Forelimb muscle (tissue), 1 donor: Measurements from ENCODE around the gene PTPN13. TPM values are rescaled to one million over a fixed set of nuclear protein-coding genes. Genes with fewer than 3 reads are reported as not detected.

Source experiments
- DNase-seq: peaks from one replicate; pipeline ENCODE4 v3.0.0-alpha.2; 2013; ENCODE audit warnings: low read depth
- polyA plus RNA-seq: library from polyadenylated mRNA; unstranded; fragments of 120-200 nt; gene quantifications from one replicate; pipeline ENCODE4 v1.2.1, GENCODE V29; 2013; ENCODE audit not compliant: insufficient read length

Gene PTPN13
- polyA plus RNA-seq, 1 donor: 3.6 TPM

- DNase-seq: no peak
These were observed 6.6 kb upstream of the PTPN13 start for GRCh38 chr4:86587381-86588140.

- DNase-seq: no peak
These were observed 1.4 kb upstream of the PTPN13 start for GRCh38 chr4:86592553-86593249.

- no peak for DNase-seq
These were observed 677 bp downstream of the PTPN13 start for GRCh38 chr4:86594559-86595425.

- DNase-seq: no peak
These were observed 1.3 kb downstream of the PTPN13 start for GRCh38 chr4:86595426-86595805.

- no peak for DNase-seq
These were observed 2.7 kb downstream of the PTPN13 start for GRCh38 chr4:86596807-86597206.

GRCh38 chr4:86600007-86600653 lies 6.0 kb downstream of the PTPN13 start:
- DNase-seq: no peak

- no peak for DNase-seq
These were observed 9.3 kb downstream of the PTPN13 start for GRCh38 chr4:86603311-86603885.

GRCh38 chr4:86606809-86607208 lies 12.7 kb downstream of the PTPN13 start:
- DNase-seq: no peak

GRCh38 chr4:86608757-86609375 lies 14.8 kb downstream of the PTPN13 start:
- DNase-seq: no peak

- DNase-seq: no peak
These were observed 17.6 kb downstream of the PTPN13 start for GRCh38 chr4:86611757-86612156.

GRCh38 chr4:86613734-86614133 lies 19.6 kb downstream of the PTPN13 start:
- DNase-seq: no peak

GRCh38 chr4:86614865-86615264 lies 20.8 kb downstream of the PTPN13 start:
- DNase-seq: no peak

- DNase-seq: no peak
These were observed 21.4 kb downstream of the PTPN13 start for GRCh38 chr4:86615501-86615900.

GRCh38 chr4:86619656-86620055 lies 25.5 kb downstream of the PTPN13 start:
- no peak for DNase-seq

GRCh38 chr4:86621435-86621834 lies 27.3 kb downstream of the PTPN13 start:
- no peak for DNase-seq

GRCh38 chr4:86626066-86626465 lies 32.0 kb downstream of the PTPN13 start:
- no peak for DNase-seq

- no peak for DNase-seq
These were observed 33.5 kb downstream of the PTPN13 start for GRCh38 chr4:86627462-86628135.

- no peak for DNase-seq
These were observed 36.5 kb downstream of the PTPN13 start for GRCh38 chr4:86630629-86631028.

GRCh38 chr4:86631166-86631565 lies 37.1 kb downstream of the PTPN13 start:
- no peak for DNase-seq

- DNase-seq: no peak
These were observed 39.7 kb downstream of the PTPN13 start for GRCh38 chr4:86633854-86634253.
